ENCODE results near the gene USP49.

DNA sequence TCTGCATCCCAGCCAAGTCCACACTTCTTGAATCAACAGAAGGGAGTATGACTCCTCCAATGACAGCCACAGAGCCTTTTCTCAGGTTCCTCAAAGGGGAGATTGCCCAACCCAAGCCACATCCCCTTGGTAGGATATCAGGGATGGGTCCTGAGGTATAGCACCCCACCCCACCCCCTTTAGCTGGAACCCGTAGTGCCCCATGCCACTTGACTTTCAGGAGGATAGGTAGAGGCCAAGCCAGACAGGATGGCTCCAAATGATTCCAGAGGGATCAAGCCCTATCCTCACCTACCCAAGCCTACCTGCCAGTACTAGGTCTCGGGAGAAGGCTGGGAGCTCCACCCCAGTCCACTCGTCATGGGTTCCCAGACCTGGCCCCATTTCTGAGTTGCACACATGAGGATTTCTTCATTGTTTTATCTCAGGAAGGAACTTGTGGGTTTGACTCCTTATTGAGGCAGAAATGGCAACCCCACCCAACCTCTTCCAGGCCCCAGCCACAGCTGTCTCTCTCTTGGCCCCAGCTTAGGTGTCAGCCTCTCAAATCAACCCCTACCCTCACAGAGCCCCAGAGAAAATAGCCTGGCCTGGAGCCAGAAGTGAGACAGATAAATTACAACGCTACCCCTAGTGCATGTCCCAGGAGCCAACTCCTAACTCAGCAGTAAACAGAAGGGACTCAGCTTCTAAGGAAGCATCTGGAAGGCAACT is 42.8 kb upstream of the USP49 start:
- TF ChIP-seq, protein P1, sequence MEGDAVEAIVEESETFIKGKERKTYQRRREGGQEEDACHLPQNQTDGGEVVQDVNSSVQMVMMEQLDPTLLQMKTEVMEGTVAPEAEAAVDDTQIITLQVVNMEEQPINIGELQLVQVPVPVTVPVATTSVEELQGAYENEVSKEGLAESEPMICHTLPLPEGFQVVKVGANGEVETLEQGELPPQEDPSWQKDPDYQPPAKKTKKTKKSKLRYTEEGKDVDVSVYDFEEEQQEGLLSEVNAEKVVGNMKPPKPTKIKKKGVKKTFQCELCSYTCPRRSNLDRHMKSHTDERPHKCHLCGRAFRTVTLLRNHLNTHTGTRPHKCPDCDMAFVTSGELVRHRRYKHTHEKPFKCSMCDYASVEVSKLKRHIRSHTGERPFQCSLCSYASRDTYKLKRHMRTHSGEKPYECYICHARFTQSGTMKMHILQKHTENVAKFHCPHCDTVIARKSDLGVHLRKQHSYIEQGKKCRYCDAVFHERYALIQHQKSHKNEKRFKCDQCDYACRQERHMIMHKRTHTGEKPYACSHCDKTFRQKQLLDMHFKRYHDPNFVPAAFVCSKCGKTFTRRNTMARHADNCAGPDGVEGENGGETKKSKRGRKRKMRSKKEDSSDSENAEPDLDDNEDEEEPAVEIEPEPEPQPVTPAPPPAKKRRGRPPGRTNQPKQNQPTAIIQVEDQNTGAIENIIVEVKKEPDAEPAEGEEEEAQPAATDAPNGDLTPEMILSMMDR (IDR thresholded peaks at IDR 0.05): no peak
- TF ChIP-seq POLR2A (IDR thresholded peaks at IDR 0.05): no peak
